Loucy (cell line): ENCODE results near the gene HEPHL1.
"Not testable (repeated sequence)": the region's sequence is repeated elsewhere in the genome, so short reads cannot be mapped to it uniquely, and the experiment has no call there.

Experiments used
- CTCF ChIP-seq: fragments of 200-600 bp; sonication (generic); conservative IDR thresholded peaks from 2 replicates; pipeline ENCODE4 v1.5.1; 2014; ENCODE audit warnings: mild to moderate bottlenecking, antibody characterized with exemption, low read length
- EZH2phosphoT487 ChIP-seq: fragments of 200-600 bp; IDR thresholded peaks from 2 replicates; pipeline ENCODE4 v1.6.1; 2018; ENCODE audit warnings: antibody characterized with exemption, mild to moderate bottlenecking, moderate library complexity, borderline replicate concordance

GRCh38 chr11:94157339-94157738 lies 136.2 kb downstream of the HEPHL1 start:
- TF ChIP-seq CTCF, EZH2phosphoT487: not testable (repeated sequence)
